Measurements from ENCODE around the gene EXOSC5.
A peak's percentile ranks its signal among the peaks of the same experiment; 100 is the strongest.
"Not testable (repeated sequence)": the region's sequence is repeated elsewhere in the genome, so short reads cannot be mapped to it uniquely, and the experiment has no call there.

The EXOSC5 gene

GRCh38 chr19:41397086-41398049, at the start of gene EXOSC5, which contains the start of gene BCKDHA:
TSS of gene EXOSC5 (minus strand) at chr19:41397359. CDS start at chr19:41397328, 31 bp downstream.
TSS of gene BCKDHA (plus strand) at chr19:41397818. CDS start at chr19:41397828, 10 bp downstream.
- H3K4me3 ChIP-seq (ENCODE audit: low read depth, low read length): peak within 1 kb of the TSS; percentile 78
- H3K9ac ChIP-seq (ENCODE audit: low read depth, low read length): peak within 1 kb of the TSS; percentile 93
- no peaks in the 10 kb centered on the region for H3K27me3 ChIP-seq (ENCODE audit: control insufficient read depth, insufficient read depth, low read length)
- no peaks in the 10 kb centered on the region for H3K9me3 ChIP-seq (ENCODE audit: control insufficient read depth, insufficient read depth, low read length)
- no peaks in the 10 kb centered on the region for H3K36me3 ChIP-seq (ENCODE audit: control insufficient read depth, insufficient read depth, low read length)
- H3K4me1 ChIP-seq (ENCODE audit: control insufficient read depth, insufficient read depth, low read length): peaks cover 3% of the 10 kb centered on the region

DNA sequence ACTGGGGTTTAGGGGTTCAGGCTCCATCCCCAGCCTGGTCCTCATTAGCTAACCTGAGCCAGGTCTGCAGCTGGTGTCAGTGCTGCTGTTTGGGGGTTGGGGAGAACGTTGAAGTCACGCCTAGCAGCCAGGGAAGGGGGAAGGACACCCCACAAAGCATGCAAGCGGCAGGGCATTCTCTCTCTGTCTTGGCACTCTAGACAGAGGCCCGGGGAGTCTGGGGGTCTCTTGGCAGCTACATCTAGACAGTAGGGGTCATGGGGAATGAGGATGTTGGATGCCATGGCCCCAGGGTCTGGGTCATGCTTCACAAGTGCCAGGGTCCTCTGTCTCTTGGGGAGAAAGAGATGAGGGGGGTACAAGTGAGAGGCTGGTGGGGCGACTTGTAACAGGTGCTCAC, 48.4 kb upstream of the EXOSC5 start:
- Histone ChIP-seq H3K9me3 (ENCODE audit: control insufficient read depth, insufficient read depth, low read length) (no peaks in the 10 kb centered on the region), H3K4me1 (ENCODE audit: control insufficient read depth, insufficient read depth, low read length) (no peaks in the 10 kb centered on the region), H3K9ac (ENCODE audit: low read depth, low read length) (no peak overlapping the region), H3K4me3 (ENCODE audit: low read depth, low read length) (no peak overlapping the region), H3K27me3 (ENCODE audit: control insufficient read depth, insufficient read depth, low read length) (peaks cover 16% of the 10 kb centered on the region), H3K36me3 (ENCODE audit: control insufficient read depth, insufficient read depth, low read length) (no peaks in the 10 kb centered on the region)

GRCh38 chr19:41443813-41444455, 46.8 kb upstream of the EXOSC5 start:
- no peaks in the 10 kb centered on the region for H3K9me3 ChIP-seq (ENCODE audit: control insufficient read depth, insufficient read depth, low read length)
- H3K9ac ChIP-seq (ENCODE audit: low read depth, low read length): no peak overlapping the region
- H3K4me3 ChIP-seq (ENCODE audit: low read depth, low read length): no peak overlapping the region
- peaks cover 14% of the 10 kb centered on the region for H3K27me3 ChIP-seq (ENCODE audit: control insufficient read depth, insufficient read depth, low read length)
- no peaks in the 10 kb centered on the region for H3K36me3 ChIP-seq (ENCODE audit: control insufficient read depth, insufficient read depth, low read length)
- no peaks in the 10 kb centered on the region for H3K4me1 ChIP-seq (ENCODE audit: control insufficient read depth, insufficient read depth, low read length)

DNA sequence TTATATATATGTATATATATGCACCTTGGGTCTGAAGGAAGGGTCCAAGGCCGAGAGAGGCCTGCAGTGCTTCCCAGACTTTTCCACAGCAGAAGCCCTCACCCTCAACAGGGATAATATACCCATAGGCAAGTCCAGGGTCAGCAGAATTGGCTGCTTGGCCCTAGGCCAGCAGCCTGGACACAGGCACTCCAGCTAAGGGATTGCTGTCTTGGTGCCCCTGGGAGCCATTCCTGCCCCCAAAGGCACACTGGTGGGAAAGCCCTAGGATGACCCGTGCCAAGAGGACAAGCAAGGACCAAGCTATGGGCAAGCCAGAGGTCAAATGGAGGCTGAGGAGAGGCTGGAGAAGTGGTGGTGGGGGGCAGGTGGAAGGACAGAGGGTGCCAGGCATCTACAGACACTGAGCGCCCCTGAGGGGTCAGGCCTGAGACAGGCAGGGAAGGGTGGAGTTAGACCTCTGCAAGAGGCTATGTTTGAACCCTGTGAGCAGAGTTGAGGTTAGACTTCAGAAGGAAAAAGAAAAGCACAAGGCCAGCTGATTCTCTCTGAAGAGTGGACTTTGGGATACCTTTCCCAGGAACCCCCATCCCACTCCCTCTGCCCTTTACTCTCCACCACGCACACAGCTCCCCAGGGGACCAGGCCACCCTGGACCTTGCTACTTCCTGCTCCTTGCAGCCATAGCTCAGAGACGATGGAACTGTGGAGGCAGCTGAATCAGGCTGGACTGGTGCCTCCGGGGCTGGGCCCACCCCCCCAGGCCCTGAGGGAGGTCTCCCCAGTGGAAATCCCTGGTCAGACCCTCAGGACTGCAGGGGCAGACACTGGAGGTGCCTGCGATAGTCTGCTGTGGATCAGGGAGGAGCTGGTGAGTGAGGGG, 45.6 kb upstream of the EXOSC5 start, which contains the start of gene ERICH4:
ERICH4 (plus strand) TSS at position 684 of the 883 bp plus-strand sequence; CDS start at position 698, 14 bp downstream.
- no peaks in the 10 kb centered on the region for H3K36me3 ChIP-seq (ENCODE audit: control insufficient read depth, insufficient read depth, low read length)
- peaks cover 6% of the 10 kb centered on the region for H3K27me3 ChIP-seq (ENCODE audit: control insufficient read depth, insufficient read depth, low read length)
- no peaks in the 10 kb centered on the region for H3K9me3 ChIP-seq (ENCODE audit: control insufficient read depth, insufficient read depth, low read length)
- no peaks in the 10 kb centered on the region for H3K4me1 ChIP-seq (ENCODE audit: control insufficient read depth, insufficient read depth, low read length)
- H3K9ac ChIP-seq (ENCODE audit: low read depth, low read length): no peak within 1 kb of the TSS
- H3K4me3 ChIP-seq (ENCODE audit: low read depth, low read length): no peak within 1 kb of the TSS

DNA sequence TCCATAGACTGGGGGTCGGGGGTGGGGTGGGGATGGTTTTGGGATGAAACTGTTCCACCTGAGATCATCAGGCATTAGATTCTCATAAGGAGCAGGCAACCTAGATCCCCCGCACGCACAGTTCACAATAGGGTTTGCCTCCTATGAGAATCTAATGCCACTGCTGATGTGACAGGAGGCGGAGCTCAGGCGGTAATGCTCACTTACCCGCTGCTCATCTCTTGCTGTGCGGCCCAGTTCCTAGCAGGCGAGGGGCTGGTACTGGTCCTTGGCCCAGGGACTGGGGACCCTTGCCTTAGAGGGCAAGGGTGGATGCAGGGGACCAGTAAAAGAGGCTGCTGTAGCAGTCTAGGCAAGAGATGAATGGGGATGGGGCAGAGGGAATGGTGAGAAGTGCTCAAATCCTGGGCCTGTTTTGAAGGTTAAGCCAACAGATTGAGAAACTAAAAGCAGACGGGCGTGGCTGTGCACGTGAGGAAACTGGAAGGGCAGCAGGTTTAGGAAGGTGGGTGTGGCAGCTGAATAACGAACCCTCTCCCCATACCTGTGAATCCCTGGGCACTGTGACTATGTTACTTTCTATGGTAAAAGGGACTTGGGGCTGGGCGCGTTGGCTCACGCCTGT, 44.3 kb upstream of the EXOSC5 start:
- H3K9me3 ChIP-seq (ENCODE audit: control insufficient read depth, insufficient read depth, low read length): no peaks in the 10 kb centered on the region
- H3K36me3 ChIP-seq (ENCODE audit: control insufficient read depth, insufficient read depth, low read length): no peaks in the 10 kb centered on the region
- no peak overlapping the region for H3K9ac ChIP-seq (ENCODE audit: low read depth, low read length)
- H3K4me1 ChIP-seq (ENCODE audit: control insufficient read depth, insufficient read depth, low read length): no peaks in the 10 kb centered on the region
- peaks cover 2% of the 10 kb centered on the region for H3K27me3 ChIP-seq (ENCODE audit: control insufficient read depth, insufficient read depth, low read length)
- no peak overlapping the region for H3K4me3 ChIP-seq (ENCODE audit: low read depth, low read length)

DNA sequence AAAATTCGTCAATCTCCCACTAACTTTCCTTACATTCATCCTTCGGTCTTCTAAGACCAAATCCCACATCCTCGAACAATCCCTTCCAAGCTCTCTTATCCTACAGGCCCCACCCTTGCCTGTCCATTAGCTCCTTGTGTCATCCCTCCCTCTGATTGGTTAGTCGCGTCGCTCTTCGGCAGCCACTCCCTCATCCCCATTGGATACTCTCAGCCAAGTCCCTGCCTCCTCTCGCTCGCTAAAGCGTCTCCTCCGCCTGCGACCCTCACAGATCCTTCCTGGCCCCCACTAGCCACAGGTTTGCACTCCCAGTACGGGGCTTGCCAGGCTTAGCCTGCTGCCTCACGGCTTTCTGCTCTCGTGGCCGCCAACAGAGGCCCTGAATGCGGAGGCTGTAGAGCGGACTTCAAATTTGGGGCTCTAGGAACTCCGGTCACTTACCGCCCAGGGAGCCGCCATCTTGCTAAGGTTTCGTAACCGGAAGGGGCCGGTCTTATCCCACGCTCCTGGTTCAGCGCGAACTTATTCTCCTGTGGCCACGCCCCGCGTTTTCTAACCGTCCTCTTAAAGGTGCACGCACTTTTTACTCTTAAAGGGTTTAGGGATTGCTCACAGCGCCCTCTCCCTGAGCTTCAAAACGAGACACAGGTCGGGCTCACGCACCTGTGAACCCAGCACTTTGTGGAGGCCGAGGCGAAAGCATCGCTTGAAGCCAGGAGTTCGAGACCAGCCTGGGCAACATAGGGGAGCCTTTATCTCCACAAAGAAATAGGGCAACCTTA, 42.5 kb upstream of the EXOSC5 start, which contains the start of gene DMAC2:
DMAC2 (minus strand) TSS at position 472 of the 782 bp plus-strand sequence; CDS start at position 459, 13 bp downstream.
- no peaks in the 10 kb centered on the region for H3K9me3 ChIP-seq (ENCODE audit: control insufficient read depth, insufficient read depth, low read length)

DNA sequence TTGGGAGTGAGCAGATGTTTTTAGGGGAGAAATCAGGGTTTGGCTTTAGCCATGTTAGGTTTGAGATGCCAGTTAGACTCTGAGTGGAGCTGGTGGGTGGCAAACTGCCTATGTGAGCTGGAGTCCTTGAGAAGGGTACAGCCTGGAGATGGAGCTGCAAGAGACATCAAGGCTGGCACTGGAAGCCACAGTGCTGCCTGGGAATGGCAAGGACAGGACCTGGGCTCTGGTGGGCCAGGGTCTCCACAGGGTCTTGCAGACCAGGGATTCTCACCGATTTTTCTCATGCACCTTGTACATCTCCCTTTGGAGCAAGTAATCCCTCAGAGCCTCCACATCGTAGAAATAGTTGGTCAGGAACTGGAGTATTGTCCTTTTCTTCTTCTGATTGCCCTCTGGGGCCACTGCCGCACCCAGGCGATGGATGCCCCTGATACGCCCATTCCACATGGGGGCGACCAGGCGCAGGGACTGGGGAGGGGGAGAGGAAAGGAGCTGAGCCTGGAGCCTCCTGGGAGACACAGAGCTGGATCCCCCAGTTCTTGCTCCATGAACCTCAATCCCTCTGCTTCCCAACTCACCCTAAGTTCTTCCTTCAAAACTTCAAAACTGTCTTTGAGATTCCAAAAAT, 40.9 kb upstream of the EXOSC5 start:
- Histone ChIP-seq H3K36me3 (ENCODE audit: control insufficient read depth, insufficient read depth, low read length) (no peaks in the 10 kb centered on the region), H3K9me3 (ENCODE audit: control insufficient read depth, insufficient read depth, low read length) (no peaks in the 10 kb centered on the region), H3K27me3 (ENCODE audit: control insufficient read depth, insufficient read depth, low read length) (no peaks in the 10 kb centered on the region), H3K4me1 (ENCODE audit: control insufficient read depth, insufficient read depth, low read length) (no peaks in the 10 kb centered on the region), H3K9ac (ENCODE audit: low read depth, low read length) (no peak overlapping the region), H3K4me3 (ENCODE audit: low read depth, low read length) (no peak overlapping the region)

More for the DNA sequence above, 42.5 kb upstream of the EXOSC5 start, which contains the start of gene DMAC2:
- H3K4me1 ChIP-seq (ENCODE audit: control insufficient read depth, insufficient read depth, low read length): no peaks in the 10 kb centered on the region
- H3K27me3 ChIP-seq (ENCODE audit: control insufficient read depth, insufficient read depth, low read length): no peaks in the 10 kb centered on the region
- H3K36me3 ChIP-seq (ENCODE audit: control insufficient read depth, insufficient read depth, low read length): no peaks in the 10 kb centered on the region
- peak within 1 kb of the TSS; percentile 100 for H3K4me3 ChIP-seq (ENCODE audit: low read depth, low read length)
- H3K9ac ChIP-seq (ENCODE audit: low read depth, low read length): peak within 1 kb of the TSS; percentile 99

DNA sequence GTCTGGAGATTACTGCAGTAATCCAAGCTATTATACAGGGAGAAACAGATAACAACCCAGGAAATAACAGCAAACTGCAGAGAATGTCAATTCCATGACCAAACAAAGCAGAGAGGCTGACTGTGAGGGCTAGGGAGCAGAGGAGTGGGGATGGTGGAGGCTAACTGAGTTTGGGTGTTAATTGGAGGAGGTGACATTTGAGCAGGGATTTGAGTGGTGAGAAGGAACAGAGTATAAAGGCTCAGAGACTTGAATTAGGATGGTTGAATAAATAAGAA, 39.5 kb upstream of the EXOSC5 start:
- H3K4me1 ChIP-seq (ENCODE audit: control insufficient read depth, insufficient read depth, low read length): no peaks in the 10 kb centered on the region
- peaks cover 11% of the 10 kb centered on the region for H3K36me3 ChIP-seq (ENCODE audit: control insufficient read depth, insufficient read depth, low read length)
- H3K9ac ChIP-seq (ENCODE audit: low read depth, low read length): no peak overlapping the region
- H3K9me3 ChIP-seq (ENCODE audit: control insufficient read depth, insufficient read depth, low read length): no peaks in the 10 kb centered on the region
- H3K4me3 ChIP-seq (ENCODE audit: low read depth, low read length): no peak overlapping the region
- H3K27me3 ChIP-seq (ENCODE audit: control insufficient read depth, insufficient read depth, low read length): no peaks in the 10 kb centered on the region

DNA sequence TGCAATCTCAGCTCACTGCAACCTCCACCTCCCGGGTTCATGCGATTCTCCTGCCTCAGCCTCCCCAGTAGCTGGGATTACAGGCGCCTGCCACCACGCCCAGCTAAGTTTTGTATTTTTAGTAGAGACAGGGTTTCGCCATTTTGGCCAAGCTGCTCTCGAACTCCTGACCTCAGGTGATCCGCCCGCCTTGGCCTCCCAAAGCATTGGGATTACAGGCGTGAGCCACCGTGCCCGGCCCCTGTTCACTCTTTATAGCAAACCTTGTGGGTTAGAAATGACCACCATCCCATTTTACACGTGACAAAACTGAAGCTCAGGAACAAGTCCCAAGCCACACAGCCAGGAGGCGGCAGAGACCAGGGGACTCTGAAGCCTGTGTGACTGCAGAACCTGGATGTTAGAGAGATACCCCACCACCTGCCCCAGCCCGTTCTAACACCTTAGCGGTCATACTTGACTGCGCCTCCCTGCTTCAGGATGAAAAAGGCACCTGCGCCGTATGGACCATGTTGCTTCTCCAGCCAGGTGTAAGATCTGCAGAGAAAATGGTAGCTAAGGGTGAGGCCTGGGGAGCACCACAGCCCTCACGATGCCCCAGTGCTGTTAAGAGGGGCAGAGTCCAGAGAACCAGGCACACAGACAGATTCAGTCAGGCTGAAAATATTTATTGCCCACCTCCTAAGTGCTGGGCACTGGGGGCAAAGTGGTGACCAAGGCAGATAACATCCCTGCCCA, 38.9 kb upstream of the EXOSC5 start:
- no peak overlapping the region for H3K4me3 ChIP-seq (ENCODE audit: low read depth, low read length)
- no peaks in the 10 kb centered on the region for H3K4me1 ChIP-seq (ENCODE audit: control insufficient read depth, insufficient read depth, low read length)
- peaks cover 15% of the 10 kb centered on the region for H3K36me3 ChIP-seq (ENCODE audit: control insufficient read depth, insufficient read depth, low read length)
- H3K9me3 ChIP-seq (ENCODE audit: control insufficient read depth, insufficient read depth, low read length): no peaks in the 10 kb centered on the region
- H3K27me3 ChIP-seq (ENCODE audit: control insufficient read depth, insufficient read depth, low read length): no peaks in the 10 kb centered on the region
- no peak overlapping the region for H3K9ac ChIP-seq (ENCODE audit: low read depth, low read length)

- H3K9ac ChIP-seq (ENCODE audit: low read depth, low read length); H3K4me3 ChIP-seq (ENCODE audit: low read depth, low read length); H3K27me3 ChIP-seq (ENCODE audit: control insufficient read depth, insufficient read depth, low read length); H3K9me3 ChIP-seq (ENCODE audit: control insufficient read depth, insufficient read depth, low read length); H3K4me1 ChIP-seq (ENCODE audit: control insufficient read depth, insufficient read depth, low read length): not testable (repeated sequence)
- peaks cover 19% of the 10 kb centered on the region for H3K36me3 ChIP-seq (ENCODE audit: control insufficient read depth, insufficient read depth, low read length)
Measured at GRCh38 chr19:41435376-41435775, 38.2 kb upstream of the EXOSC5 start.

Data from iPS-15b (cell line).